GM19035 (cell line): ENCODE results near the gene TBATA.

Experiments
- ATAC-seq: cut with Tn5 transposase; IDR thresholded peaks from one replicate; pipeline ENCODE4 v1.9.1; 2021; ENCODE audit not compliant: unreplicated experiment

Gene TBATA

GRCh38 chr10:70745555-70745954 is 39.6 kb downstream of the TBATA start:
- no peak for ATAC-seq

GRCh38 chr10:70744617-70745143 is 40.5 kb downstream of the TBATA start:
- no peak for ATAC-seq

- ATAC-seq, result no peak
Observed at GRCh38 chr10:70743879-70744278, 41.3 kb downstream of the TBATA start.

GRCh38 chr10:70743430-70743788 is 41.8 kb downstream of the TBATA start:
- no peak for ATAC-seq

- ATAC-seq, result no peak
Observed at GRCh38 chr10:70742537-70743429, 42.4 kb downstream of the TBATA start.

GRCh38 chr10:70740406-70741288 is 44.5 kb downstream of the TBATA start:
- ATAC-seq, result no peak

- ATAC-seq, result no peak
Observed at GRCh38 chr10:70738761-70739121, 46.4 kb downstream of the TBATA start.

- no peak for ATAC-seq
Observed at GRCh38 chr10:70738006-70738760, 47.0 kb downstream of the TBATA start.

- no peak for ATAC-seq
Observed at GRCh38 chr10:70737250-70737649, 47.9 kb downstream of the TBATA start.

- no peak for ATAC-seq
Observed at GRCh38 chr10:70736525-70736924, 48.7 kb downstream of the TBATA start.

- no peak for ATAC-seq
Observed at GRCh38 chr10:70735161-70735560, 50.0 kb downstream of the TBATA start.

GRCh38 chr10:70733051-70733450 is 52.1 kb downstream of the TBATA start:
- ATAC-seq, result no peak

- ATAC-seq, result no peak
Observed at GRCh38 chr10:70732569-70732968, 52.6 kb downstream of the TBATA start.

GRCh38 chr10:70730955-70731354 is 54.2 kb downstream of the TBATA start:
- no peak for ATAC-seq

- no peak for ATAC-seq
Observed at GRCh38 chr10:70729763-70730357, 55.3 kb downstream of the TBATA start.

GRCh38 chr10:70728328-70728727 is 56.8 kb downstream of the TBATA start:
- ATAC-seq, result no peak

- no peak for ATAC-seq
Observed at GRCh38 chr10:70726909-70727495, 58.2 kb downstream of the TBATA start.

GRCh38 chr10:70723771-70724170 is 61.4 kb downstream of the TBATA start:
- ATAC-seq, result no peak

- no peak for ATAC-seq
Observed at GRCh38 chr10:70722820-70723424, 62.3 kb downstream of the TBATA start.
